ENCODE data around the gene ARID1A.

Gene ARID1A

GRCh38 chr1:26787381-26787705, 91.5 kb downstream of the ARID1A start:
- peaks cover 34% of the 10 kb centered on the region for H3K79me2 ChIP-seq (ENCODE audit: insufficient read depth, low read length)
- H3K9me3 ChIP-seq (ENCODE audit: insufficient read depth, low read depth, low read length) = no peaks in the 10 kb centered on the region
- TF ChIP-seq, protein P1, sequence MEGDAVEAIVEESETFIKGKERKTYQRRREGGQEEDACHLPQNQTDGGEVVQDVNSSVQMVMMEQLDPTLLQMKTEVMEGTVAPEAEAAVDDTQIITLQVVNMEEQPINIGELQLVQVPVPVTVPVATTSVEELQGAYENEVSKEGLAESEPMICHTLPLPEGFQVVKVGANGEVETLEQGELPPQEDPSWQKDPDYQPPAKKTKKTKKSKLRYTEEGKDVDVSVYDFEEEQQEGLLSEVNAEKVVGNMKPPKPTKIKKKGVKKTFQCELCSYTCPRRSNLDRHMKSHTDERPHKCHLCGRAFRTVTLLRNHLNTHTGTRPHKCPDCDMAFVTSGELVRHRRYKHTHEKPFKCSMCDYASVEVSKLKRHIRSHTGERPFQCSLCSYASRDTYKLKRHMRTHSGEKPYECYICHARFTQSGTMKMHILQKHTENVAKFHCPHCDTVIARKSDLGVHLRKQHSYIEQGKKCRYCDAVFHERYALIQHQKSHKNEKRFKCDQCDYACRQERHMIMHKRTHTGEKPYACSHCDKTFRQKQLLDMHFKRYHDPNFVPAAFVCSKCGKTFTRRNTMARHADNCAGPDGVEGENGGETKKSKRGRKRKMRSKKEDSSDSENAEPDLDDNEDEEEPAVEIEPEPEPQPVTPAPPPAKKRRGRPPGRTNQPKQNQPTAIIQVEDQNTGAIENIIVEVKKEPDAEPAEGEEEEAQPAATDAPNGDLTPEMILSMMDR (conservative IDR thresholded peaks at IDR 0.05; ENCODE audit: low read length) = no peak
- no peak for TF ChIP-seq EZH2phosphoT487 (IDR thresholded peaks at IDR 0.05; ENCODE audit: borderline replicate concordance)
- peak overlapping the region; percentile 99 for H3K4me2 ChIP-seq (ENCODE audit: low read depth, low read length, poor library complexity, severe bottlenecking)
- peaks cover 79% of the 10 kb centered on the region for H3K4me1 ChIP-seq (ENCODE audit: insufficient read depth, low read length, poor library complexity, severe bottlenecking)
- H3K9me2 ChIP-seq (replicated peaks; ENCODE audit: low read depth, low read length) = no peaks in the 10 kb centered on the region
- peak overlapping the region; percentile 81 for H3K4me3 ChIP-seq (ENCODE audit: low read length, poor library complexity, severe bottlenecking)
- no peaks in the 10 kb centered on the region for H3K27me3 ChIP-seq (ENCODE audit: insufficient read depth, low read length, poor library complexity, severe bottlenecking)
- peaks cover 4% of the 10 kb centered on the region for H4K20me1 ChIP-seq (ENCODE audit: insufficient read depth, low read length, poor library complexity, severe bottlenecking)
- H3K9ac ChIP-seq (ENCODE audit: low read depth, low read length, poor library complexity, severe bottlenecking) = peak overlapping the region; percentile 99
- peak overlapping the region; percentile 88 for H2AFZ ChIP-seq (ENCODE audit: low read length)
- H3F3A ChIP-seq (ENCODE audit: low read depth) = peaks cover 14% of the 10 kb centered on the region
- H3K36me3 ChIP-seq (ENCODE audit: insufficient read depth, low read length) = peaks cover 6% of the 10 kb centered on the region; the same call in 1 of the 2 replicates

- peaks cover 79% of the 10 kb centered on the region for H3K4me1 ChIP-seq (ENCODE audit: insufficient read depth, low read length, poor library complexity, severe bottlenecking)
- no peaks in the 10 kb centered on the region for H3K27me3 ChIP-seq (ENCODE audit: insufficient read depth, low read length, poor library complexity, severe bottlenecking)
- H3K4me3 ChIP-seq (ENCODE audit: low read length, poor library complexity, severe bottlenecking) = peak within 1 kb of the TSS; percentile 81
- H3K9me2 ChIP-seq (replicated peaks; ENCODE audit: low read depth, low read length) = no peaks in the 10 kb centered on the region
- H3K36me3 ChIP-seq (ENCODE audit: insufficient read depth, low read length) = peaks cover under 1% of the 10 kb centered on the region; the same call in 1 of the 2 replicates
- peak within 1 kb of the TSS; percentile 88 for H2AFZ ChIP-seq (ENCODE audit: low read length)
- peaks cover 4% of the 10 kb centered on the region for H4K20me1 ChIP-seq (ENCODE audit: insufficient read depth, low read length, poor library complexity, severe bottlenecking)
- peak within 1 kb of the TSS; percentile 99 for H3K9ac ChIP-seq (ENCODE audit: low read depth, low read length, poor library complexity, severe bottlenecking)
- no peaks in the 10 kb centered on the region for H3K9me3 ChIP-seq (ENCODE audit: insufficient read depth, low read depth, low read length)
- H3K4me2 ChIP-seq (ENCODE audit: low read depth, low read length, poor library complexity, severe bottlenecking) = peak within 1 kb of the TSS; percentile 99
- H3F3A ChIP-seq (ENCODE audit: low read depth) = peaks cover 14% of the 10 kb centered on the region
- peaks cover 34% of the 10 kb centered on the region for H3K79me2 ChIP-seq (ENCODE audit: insufficient read depth, low read length)
- TF ChIP-seq, protein P1 (conservative IDR thresholded peaks at IDR 0.05; ENCODE audit: low read length) = no peak
- TF ChIP-seq EZH2phosphoT487 (IDR thresholded peaks at IDR 0.05; ENCODE audit: borderline replicate concordance) = no peak
Observed at GRCh38 chr1:26787706-26788514, 92.1 kb downstream of the ARID1A start, which contains the start of gene PIGV. Gene PIGV, plus strand, starts transcription at chr1:26787950. Its CDS starts 2,866 bp downstream, at chr1:26790816.

GRCh38 chr1:26788515-26788785, 92.6 kb downstream of the ARID1A start:
- Histone ChIP-seq H3K27me3 (ENCODE audit: insufficient read depth, low read length, poor library complexity, severe bottlenecking) (no peaks in the 10 kb centered on the region), H3K9me2 (replicated peaks; ENCODE audit: low read depth, low read length) (no peaks in the 10 kb centered on the region), H3K9ac (ENCODE audit: low read depth, low read length, poor library complexity, severe bottlenecking) (peak overlapping the region; percentile 99), H4K20me1 (ENCODE audit: insufficient read depth, low read length, poor library complexity, severe bottlenecking) (peaks cover 4% of the 10 kb centered on the region), H3K4me2 (ENCODE audit: low read depth, low read length, poor library complexity, severe bottlenecking) (peak overlapping the region; percentile 99), H3F3A (ENCODE audit: low read depth) (peaks cover 14% of the 10 kb centered on the region), H3K36me3 (ENCODE audit: insufficient read depth, low read length) (no peaks in the 10 kb centered on the region), H2AFZ (ENCODE audit: low read length) (peak overlapping the region; percentile 88; the same call in 1 of the 2 replicates), H3K4me1 (ENCODE audit: insufficient read depth, low read length, poor library complexity, severe bottlenecking) (peaks cover 74% of the 10 kb centered on the region), H3K4me3 (ENCODE audit: low read length, poor library complexity, severe bottlenecking) (peak overlapping the region; percentile 81), H3K9me3 (ENCODE audit: insufficient read depth, low read depth, low read length) (no peaks in the 10 kb centered on the region), H3K79me2 (ENCODE audit: insufficient read depth, low read length) (peaks cover 34% of the 10 kb centered on the region)
- TF ChIP-seq EZH2phosphoT487 (IDR thresholded peaks at IDR 0.05; ENCODE audit: borderline replicate concordance) = no peak
- TF ChIP-seq, protein P1 (conservative IDR thresholded peaks at IDR 0.05; ENCODE audit: low read length) = no peak
